ENCODE results near the gene HTN1.
"Not testable (repeated sequence)": the region's sequence is repeated elsewhere in the genome, so short reads cannot be mapped to it uniquely, and the experiment has no call there.

DNA sequence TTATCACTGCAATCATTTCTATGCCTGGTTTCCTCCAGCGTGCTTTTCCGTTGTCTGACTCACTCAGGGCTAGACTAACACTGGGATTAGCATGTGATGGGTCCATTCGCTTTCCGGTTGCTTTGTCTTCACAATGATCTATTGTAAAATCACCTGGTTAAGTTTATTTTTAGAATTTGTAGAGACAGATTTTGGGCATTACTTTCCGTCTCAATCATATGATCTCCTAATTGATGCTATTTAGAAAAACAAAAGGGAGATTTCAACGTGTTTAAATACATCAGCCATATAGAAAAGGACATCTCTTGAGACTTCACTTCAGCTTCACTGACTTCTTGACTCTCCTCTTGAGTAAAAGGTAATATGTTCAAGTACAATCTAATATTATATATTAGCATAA, at the start of gene HTN1:
- TF ChIP-seq, protein P1, sequence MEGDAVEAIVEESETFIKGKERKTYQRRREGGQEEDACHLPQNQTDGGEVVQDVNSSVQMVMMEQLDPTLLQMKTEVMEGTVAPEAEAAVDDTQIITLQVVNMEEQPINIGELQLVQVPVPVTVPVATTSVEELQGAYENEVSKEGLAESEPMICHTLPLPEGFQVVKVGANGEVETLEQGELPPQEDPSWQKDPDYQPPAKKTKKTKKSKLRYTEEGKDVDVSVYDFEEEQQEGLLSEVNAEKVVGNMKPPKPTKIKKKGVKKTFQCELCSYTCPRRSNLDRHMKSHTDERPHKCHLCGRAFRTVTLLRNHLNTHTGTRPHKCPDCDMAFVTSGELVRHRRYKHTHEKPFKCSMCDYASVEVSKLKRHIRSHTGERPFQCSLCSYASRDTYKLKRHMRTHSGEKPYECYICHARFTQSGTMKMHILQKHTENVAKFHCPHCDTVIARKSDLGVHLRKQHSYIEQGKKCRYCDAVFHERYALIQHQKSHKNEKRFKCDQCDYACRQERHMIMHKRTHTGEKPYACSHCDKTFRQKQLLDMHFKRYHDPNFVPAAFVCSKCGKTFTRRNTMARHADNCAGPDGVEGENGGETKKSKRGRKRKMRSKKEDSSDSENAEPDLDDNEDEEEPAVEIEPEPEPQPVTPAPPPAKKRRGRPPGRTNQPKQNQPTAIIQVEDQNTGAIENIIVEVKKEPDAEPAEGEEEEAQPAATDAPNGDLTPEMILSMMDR (IDR thresholded peaks at IDR 0.05 in 2 of 3, conservative IDR thresholded peaks at IDR 0.05 in 1 of 3; ENCODE audit: control insufficient read depth in 2 of 3, extremely low read depth in 1 of 3, insufficient read depth in 1 of 3, low read depth in 3 of 3, low read length in 3 of 3) = not testable (repeated sequence)
- not testable (repeated sequence) for TF ChIP-seq POLR2AphosphoS5 (IDR thresholded peaks at IDR 0.05; ENCODE audit: low read length); SUZ12 (IDR thresholded peaks at IDR 0.05; ENCODE audit: unreplicated experiment); SP1 (IDR thresholded peaks at IDR 0.05; ENCODE audit: low read depth, low read length); STAT1 (conservative IDR thresholded peaks at IDR 0.05); CBFB (IDR thresholded peaks at IDR 0.05; ENCODE audit: low read depth); HDAC6 (IDR thresholded peaks at IDR 0.05; ENCODE audit: unreplicated experiment); LARP7 (IDR thresholded peaks at IDR 0.05); RAD51 (IDR thresholded peaks at IDR 0.05); YBX1 (IDR thresholded peaks at IDR 0.05); MYC (IDR thresholded peaks at IDR 0.05; ENCODE audit: insufficient read depth, insufficient read length, insufficient replicate concordance, low read length, severe bottlenecking)

Data from GM12878 (cell line).